ENCODE measurements around the gene PCDHB11. TPM values are rescaled to one million over a fixed set of nuclear protein-coding genes. Genes with fewer than 3 reads are reported as not detected.
"Not testable (repeated sequence)": the region's sequence is repeated elsewhere in the genome, so short reads cannot be mapped to it uniquely, and the experiment has no call there.

The PCDHB11 gene
- total and polyA plus RNA-seq, 2 donors (not counting 1 experiment from before 2014, with no cell fraction given), result 0.36 to 1.7 TPM

DNA sequence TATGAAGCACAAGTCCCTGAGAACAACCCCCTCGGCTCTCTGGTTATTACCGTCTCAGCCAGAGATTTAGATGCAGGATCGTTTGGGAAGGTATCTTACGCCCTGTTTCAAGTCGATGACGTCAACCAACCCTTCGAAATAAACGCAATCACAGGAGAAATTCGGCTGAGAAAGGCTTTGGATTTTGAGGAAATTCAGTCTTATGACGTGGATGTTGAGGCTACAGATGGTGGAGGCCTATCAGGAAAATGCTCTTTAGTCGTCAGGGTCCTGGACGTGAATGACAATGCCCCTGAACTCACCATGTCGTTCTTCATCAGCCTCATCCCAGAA, 48.5 kb upstream of the PCDHB11 start:
- no peak overlapping the region for H3K4me2 ChIP-seq (ENCODE audit: extremely low read depth, insufficient read depth, low read length)

GRCh38 chr5:141151632-141152031, 47.8 kb upstream of the PCDHB11 start:
- H3K36me3 ChIP-seq (ENCODE audit: control insufficient read depth, insufficient read depth, low read length), result not testable (repeated sequence)

More for the DNA sequence above, 48.5 kb upstream of the PCDHB11 start:
- Histone ChIP-seq H4K20me1 (ENCODE audit: control insufficient read depth, extremely low read depth, insufficient read depth, low read length) (no peaks in the 10 kb centered on the region), H2AFZ (ENCODE audit: low read length) (no peak overlapping the region), H3K79me2 (ENCODE audit: control insufficient read depth, insufficient read depth, low read length) (no peaks in the 10 kb centered on the region), H3K9ac (ENCODE audit: insufficient read depth, low read length) (no peak overlapping the region), H3K36me3 (ENCODE audit: control insufficient read depth, insufficient read depth, low read length) (no peaks in the 10 kb centered on the region), H3K9me3 (ENCODE audit: control insufficient read depth, insufficient read depth, low read depth, low read length) (no peaks in the 10 kb centered on the region), H3K27me3 (ENCODE audit: control insufficient read depth, insufficient read depth, low read length) (no peaks in the 10 kb centered on the region), H3K4me1 (ENCODE audit: control insufficient read depth, extremely low read depth, insufficient read depth, low read length) (no peaks in the 10 kb centered on the region), H3K27ac (ENCODE audit: insufficient read depth, low read length) (no peak overlapping the region), H3K4me3 (replicated peaks in 1 of 4; ENCODE audit: control extremely low read depth in 1 of 4, insufficient read depth in 1 of 4, low read depth in 3 of 4, low read length in 4 of 4) (no peak overlapping the region)
- TF ChIP-seq, protein P1, sequence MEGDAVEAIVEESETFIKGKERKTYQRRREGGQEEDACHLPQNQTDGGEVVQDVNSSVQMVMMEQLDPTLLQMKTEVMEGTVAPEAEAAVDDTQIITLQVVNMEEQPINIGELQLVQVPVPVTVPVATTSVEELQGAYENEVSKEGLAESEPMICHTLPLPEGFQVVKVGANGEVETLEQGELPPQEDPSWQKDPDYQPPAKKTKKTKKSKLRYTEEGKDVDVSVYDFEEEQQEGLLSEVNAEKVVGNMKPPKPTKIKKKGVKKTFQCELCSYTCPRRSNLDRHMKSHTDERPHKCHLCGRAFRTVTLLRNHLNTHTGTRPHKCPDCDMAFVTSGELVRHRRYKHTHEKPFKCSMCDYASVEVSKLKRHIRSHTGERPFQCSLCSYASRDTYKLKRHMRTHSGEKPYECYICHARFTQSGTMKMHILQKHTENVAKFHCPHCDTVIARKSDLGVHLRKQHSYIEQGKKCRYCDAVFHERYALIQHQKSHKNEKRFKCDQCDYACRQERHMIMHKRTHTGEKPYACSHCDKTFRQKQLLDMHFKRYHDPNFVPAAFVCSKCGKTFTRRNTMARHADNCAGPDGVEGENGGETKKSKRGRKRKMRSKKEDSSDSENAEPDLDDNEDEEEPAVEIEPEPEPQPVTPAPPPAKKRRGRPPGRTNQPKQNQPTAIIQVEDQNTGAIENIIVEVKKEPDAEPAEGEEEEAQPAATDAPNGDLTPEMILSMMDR (conservative IDR thresholded peaks at IDR 0.05 in 1 of 2, IDR thresholded peaks at IDR 0.05 in 1 of 2; ENCODE audit: low read depth in 1 of 2, low read length in 2 of 2), result no peak
- TF ChIP-seq EZH2 (IDR thresholded peaks at IDR 0.05; ENCODE audit: low read length, missing control alignments), result no peak
- no peak for DNase-seq (ENCODE audit: low read depth in 2 of 2)

DNA sequence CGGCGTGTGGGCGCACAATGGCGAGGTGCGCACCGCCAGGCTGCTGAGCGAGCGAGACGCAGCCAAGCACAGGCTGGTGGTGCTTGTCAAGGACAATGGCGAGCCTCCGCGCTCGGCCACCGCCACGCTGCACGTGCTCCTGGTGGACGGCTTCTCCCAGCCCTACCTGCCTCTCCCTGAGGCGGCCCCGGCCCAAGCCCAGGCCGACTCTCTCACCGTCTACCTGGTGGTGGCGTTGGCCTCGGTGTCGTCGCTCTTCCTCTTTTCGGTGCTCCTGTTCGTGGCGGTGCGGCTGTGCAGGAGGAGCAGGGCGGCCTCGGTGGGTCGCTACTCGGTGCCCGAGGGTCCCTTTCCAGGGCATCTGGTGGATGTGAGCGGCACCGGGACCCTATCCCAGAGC, 47.3 kb upstream of the PCDHB11 start:
- H3K79me2 ChIP-seq (ENCODE audit: control insufficient read depth, insufficient read depth, low read length); H3K9ac ChIP-seq (ENCODE audit: insufficient read depth, low read length): not testable (repeated sequence)

More at GRCh38 chr5:141151632-141152031, 47.8 kb upstream of the PCDHB11 start:
- not testable (repeated sequence) for DNase-seq (ENCODE audit: low read depth in 2 of 2); H4K20me1 ChIP-seq (ENCODE audit: control insufficient read depth, extremely low read depth, insufficient read depth, low read length); H3K4me2 ChIP-seq (ENCODE audit: extremely low read depth, insufficient read depth, low read length); H3K79me2 ChIP-seq (ENCODE audit: control insufficient read depth, insufficient read depth, low read length); H3K9me3 ChIP-seq (ENCODE audit: control insufficient read depth, insufficient read depth, low read depth, low read length); H3K27ac ChIP-seq (ENCODE audit: insufficient read depth, low read length); H3K27me3 ChIP-seq (ENCODE audit: control insufficient read depth, insufficient read depth, low read length); H3K4me1 ChIP-seq (ENCODE audit: control insufficient read depth, extremely low read depth, insufficient read depth, low read length); H2AFZ ChIP-seq (ENCODE audit: low read length); H3K9ac ChIP-seq (ENCODE audit: insufficient read depth, low read length); H3K4me3 ChIP-seq (replicated peaks in 1 of 4; ENCODE audit: control extremely low read depth in 1 of 4, insufficient read depth in 1 of 4, low read depth in 3 of 4, low read length in 4 of 4)

DNA sequence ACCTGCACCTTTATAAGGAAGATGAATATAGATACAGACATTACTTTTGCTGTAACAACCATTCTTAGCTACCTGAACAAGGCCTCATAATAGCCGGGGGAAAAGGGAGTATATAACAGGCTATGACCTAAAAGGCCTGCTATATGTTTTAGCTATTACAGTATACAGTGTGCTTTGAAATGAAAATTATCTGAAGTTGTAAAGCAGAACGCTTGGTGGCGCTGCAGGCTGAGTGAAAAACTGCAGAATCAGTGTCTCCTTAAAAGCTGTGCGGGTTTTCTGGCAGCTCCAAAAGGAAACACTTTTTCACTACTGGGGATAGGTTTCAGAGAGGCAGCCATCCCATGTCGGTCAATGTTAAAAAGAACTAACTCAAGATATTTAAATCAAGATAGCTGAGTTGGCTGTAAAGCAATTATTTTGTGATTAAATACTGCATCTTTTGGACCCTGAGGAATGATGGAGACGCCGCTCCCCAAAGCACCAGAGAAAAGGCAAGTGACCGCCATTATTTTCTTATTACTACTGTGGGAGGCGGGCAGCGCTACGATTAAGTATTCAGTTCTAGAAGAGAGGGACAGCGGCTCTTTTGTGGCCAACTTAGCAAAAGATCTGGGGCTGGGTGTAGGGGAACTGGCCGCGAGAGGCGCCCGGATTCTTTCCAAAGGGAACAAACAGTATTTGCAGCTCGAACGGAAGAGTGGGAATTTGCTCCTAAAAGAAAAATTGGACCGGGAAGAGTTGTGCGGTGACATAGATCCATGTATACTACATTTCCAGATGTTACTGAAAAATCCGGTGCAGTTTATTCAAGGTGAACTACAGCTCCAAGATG, 43.7 kb upstream of the PCDHB11 start:
- H4K20me1 ChIP-seq (ENCODE audit: control insufficient read depth, extremely low read depth, insufficient read depth, low read length), result no peaks in the 10 kb centered on the region
- H3K9ac ChIP-seq (ENCODE audit: insufficient read depth, low read length), result no peak overlapping the region
- H3K27me3 ChIP-seq (ENCODE audit: control insufficient read depth, insufficient read depth, low read length), result no peaks in the 10 kb centered on the region
- no peaks in the 10 kb centered on the region for H3K4me1 ChIP-seq (ENCODE audit: control insufficient read depth, extremely low read depth, insufficient read depth, low read length)
- H2AFZ ChIP-seq (ENCODE audit: low read length), result no peak overlapping the region
- TF ChIP-seq EZH2 (IDR thresholded peaks at IDR 0.05; ENCODE audit: low read length, missing control alignments), result no peak
- TF ChIP-seq, protein P1 (conservative IDR thresholded peaks at IDR 0.05 in 1 of 2, IDR thresholded peaks at IDR 0.05 in 1 of 2; ENCODE audit: low read depth in 1 of 2, low read length in 2 of 2), result no peak
- H3K36me3 ChIP-seq (ENCODE audit: control insufficient read depth, insufficient read depth, low read length), result no peaks in the 10 kb centered on the region
- H3K4me3 ChIP-seq (replicated peaks in 1 of 4; ENCODE audit: control extremely low read depth in 1 of 4, insufficient read depth in 1 of 4, low read depth in 3 of 4, low read length in 4 of 4), result no peak overlapping the region
- H3K4me2 ChIP-seq (ENCODE audit: extremely low read depth, insufficient read depth, low read length), result no peak overlapping the region
- DNase-seq (ENCODE audit: low read depth in 2 of 2), result no peak
- H3K79me2 ChIP-seq (ENCODE audit: control insufficient read depth, insufficient read depth, low read length), result no peaks in the 10 kb centered on the region
- H3K9me3 ChIP-seq (ENCODE audit: control insufficient read depth, insufficient read depth, low read depth, low read length), result no peaks in the 10 kb centered on the region
- no peak overlapping the region for H3K27ac ChIP-seq (ENCODE audit: insufficient read depth, low read length)

More for the DNA sequence above, 47.3 kb upstream of the PCDHB11 start:
- H3K27me3 ChIP-seq (ENCODE audit: control insufficient read depth, insufficient read depth, low read length); H3K4me3 ChIP-seq (replicated peaks in 1 of 4; ENCODE audit: control extremely low read depth in 1 of 4, insufficient read depth in 1 of 4, low read depth in 3 of 4, low read length in 4 of 4); H3K36me3 ChIP-seq (ENCODE audit: control insufficient read depth, insufficient read depth, low read length); H2AFZ ChIP-seq (ENCODE audit: low read length); H3K4me1 ChIP-seq (ENCODE audit: control insufficient read depth, extremely low read depth, insufficient read depth, low read length); DNase-seq (ENCODE audit: low read depth in 2 of 2); H3K27ac ChIP-seq (ENCODE audit: insufficient read depth, low read length); H4K20me1 ChIP-seq (ENCODE audit: control insufficient read depth, extremely low read depth, insufficient read depth, low read length); H3K4me2 ChIP-seq (ENCODE audit: extremely low read depth, insufficient read depth, low read length); H3K9me3 ChIP-seq (ENCODE audit: control insufficient read depth, insufficient read depth, low read depth, low read length): not testable (repeated sequence)

DNA sequence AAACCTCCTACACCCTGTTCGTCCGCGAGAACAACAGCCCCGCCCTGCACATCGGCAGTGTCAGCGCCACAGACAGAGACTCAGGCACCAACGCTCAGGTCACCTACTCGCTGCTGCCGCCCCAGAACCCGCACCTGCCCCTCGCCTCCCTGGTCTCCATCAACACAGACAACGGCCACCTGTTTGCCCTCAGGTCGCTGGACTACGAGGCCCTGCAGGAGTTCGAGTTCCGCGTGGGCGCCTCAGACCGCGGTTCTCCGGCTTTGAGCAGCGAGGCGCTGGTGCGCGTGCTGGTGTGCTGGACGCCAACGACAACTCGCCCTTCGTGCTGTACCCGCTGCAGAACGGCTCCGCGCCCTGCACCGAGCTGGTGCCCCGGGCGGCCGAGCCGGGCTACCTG, 42.1 kb upstream of the PCDHB11 start:
- not testable (repeated sequence) for H3K4me1 ChIP-seq (ENCODE audit: control insufficient read depth, extremely low read depth, insufficient read depth, low read length); H3K79me2 ChIP-seq (ENCODE audit: control insufficient read depth, insufficient read depth, low read length); H3K9ac ChIP-seq (ENCODE audit: insufficient read depth, low read length); H3K4me3 ChIP-seq (replicated peaks in 1 of 4; ENCODE audit: control extremely low read depth in 1 of 4, insufficient read depth in 1 of 4, low read depth in 3 of 4, low read length in 4 of 4); H3K4me2 ChIP-seq (ENCODE audit: extremely low read depth, insufficient read depth, low read length); H3K27me3 ChIP-seq (ENCODE audit: control insufficient read depth, insufficient read depth, low read length); H4K20me1 ChIP-seq (ENCODE audit: control insufficient read depth, extremely low read depth, insufficient read depth, low read length); H3K9me3 ChIP-seq (ENCODE audit: control insufficient read depth, insufficient read depth, low read depth, low read length); H2AFZ ChIP-seq (ENCODE audit: low read length); DNase-seq (ENCODE audit: low read depth in 2 of 2); H3K36me3 ChIP-seq (ENCODE audit: control insufficient read depth, insufficient read depth, low read length); H3K27ac ChIP-seq (ENCODE audit: insufficient read depth, low read length)

Data from fibroblast of lung (primary cell).